ENCODE data around the gene H2BK1.

Gene H2BK1

DNA sequence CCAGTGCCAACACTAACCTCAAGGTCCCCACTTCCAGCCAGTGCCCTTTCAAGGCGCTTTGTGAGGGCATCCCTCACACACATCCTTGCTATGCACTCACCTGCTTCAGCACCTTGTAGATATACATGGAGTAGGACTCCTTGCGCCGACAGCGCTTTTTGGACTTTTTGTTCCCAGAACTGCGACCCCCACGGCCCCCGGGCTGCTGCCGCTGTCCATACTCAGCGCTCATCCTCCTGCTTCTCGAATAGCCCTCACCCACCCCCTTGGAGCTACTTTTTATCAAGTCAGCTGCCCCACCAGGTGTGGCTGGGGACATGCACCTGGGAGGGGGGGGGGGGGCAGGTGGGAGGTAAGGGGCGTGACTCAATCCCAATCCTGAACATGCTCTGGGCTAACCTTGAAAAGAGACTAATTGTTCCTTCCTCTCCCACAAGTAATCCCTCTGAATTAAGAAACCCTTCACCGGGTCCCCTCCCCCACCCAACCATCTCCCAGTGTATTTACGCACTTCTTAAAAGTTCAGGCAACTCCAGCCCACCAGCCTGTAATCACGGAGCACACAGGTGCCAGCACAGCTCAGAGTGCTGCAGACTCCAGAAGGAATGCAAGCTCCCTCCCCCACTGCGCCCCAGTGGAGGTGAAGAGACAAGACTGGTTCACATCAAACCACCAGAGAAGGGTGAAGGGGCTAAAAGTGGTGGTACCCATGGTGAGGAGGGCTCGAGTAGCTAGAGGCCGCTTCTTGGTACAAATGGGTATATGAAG is at the start of gene H2BK1:
Gene H2BK1 (minus strand): TSS at position 402 of the 768 bp plus-strand sequence. CDS start 170 bp downstream, at position 232.
- in situ Hi-C loops (cut with HindIII; ENCODE audit: low sequenced_read_pairs), result no loop called here

GRCh38 chr7:151257990-151258389 is 47.7 kb upstream of the H2BK1 start:
- in situ Hi-C loops (cut with HindIII; ENCODE audit: low sequenced_read_pairs), result no loop called here

DNA sequence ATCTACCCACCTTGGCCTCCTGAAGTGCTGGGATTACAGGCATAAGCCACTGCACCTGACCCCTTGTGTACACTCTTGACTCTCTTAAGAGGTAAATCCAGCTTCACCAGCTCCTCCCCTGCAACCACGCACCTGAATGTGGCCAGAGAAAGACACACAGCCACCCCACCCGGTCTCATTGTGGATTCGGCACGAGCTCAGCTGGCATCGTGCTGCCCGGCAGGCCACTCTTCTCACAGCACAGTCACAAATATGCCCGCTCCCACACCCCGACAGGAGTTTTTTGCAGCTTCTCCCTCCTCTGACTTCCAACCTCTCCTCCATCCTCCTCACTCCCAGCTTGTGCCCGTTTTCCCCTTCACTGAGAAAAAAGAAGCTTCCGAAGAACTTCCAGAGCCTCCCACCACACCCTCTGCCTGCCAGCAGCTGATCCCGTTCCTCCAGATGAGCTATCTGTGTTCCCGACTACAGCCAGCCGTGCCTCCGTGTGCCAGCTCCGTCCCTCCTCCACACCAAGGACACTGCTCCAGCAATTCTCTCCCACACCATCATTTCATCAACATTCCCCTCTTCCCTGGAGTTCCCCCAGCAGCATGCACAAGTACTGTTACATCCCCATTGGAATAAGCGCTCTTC is 46.2 kb upstream of the H2BK1 start:
- in situ Hi-C loops (cut with HindIII; ENCODE audit: low sequenced_read_pairs), result no loop called here

- in situ Hi-C loops (cut with HindIII; ENCODE audit: low sequenced_read_pairs), result no loop called here
These were observed 45.1 kb upstream of the H2BK1 start for GRCh38 chr7:151255390-151255789.

DNA sequence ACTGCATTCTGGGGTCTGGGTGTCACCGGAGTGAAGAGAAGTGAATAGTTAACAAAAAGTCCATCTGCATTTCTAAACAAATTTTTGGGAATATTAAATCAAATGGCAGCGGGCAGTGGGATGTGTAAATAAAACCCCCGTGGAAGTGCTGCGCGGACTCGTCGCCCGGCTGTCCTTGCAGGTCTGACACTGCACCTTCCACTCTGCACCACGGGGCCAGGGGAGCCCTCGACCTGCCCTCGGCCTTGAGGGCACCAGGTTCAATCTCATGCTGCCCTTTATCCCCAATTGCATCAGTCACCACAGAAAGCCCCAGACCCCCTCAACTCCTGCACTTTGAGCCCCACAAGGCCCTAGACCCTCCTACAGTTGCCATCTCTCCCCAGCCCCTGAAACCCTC is 44.6 kb upstream of the H2BK1 start:
- in situ Hi-C loops (cut with HindIII; ENCODE audit: low sequenced_read_pairs), result loop anchor here (5.0 kb wide), 2 partner anchors 47 to 88 kb away; partner anchors contain the start of gene GBX1

DNA sequence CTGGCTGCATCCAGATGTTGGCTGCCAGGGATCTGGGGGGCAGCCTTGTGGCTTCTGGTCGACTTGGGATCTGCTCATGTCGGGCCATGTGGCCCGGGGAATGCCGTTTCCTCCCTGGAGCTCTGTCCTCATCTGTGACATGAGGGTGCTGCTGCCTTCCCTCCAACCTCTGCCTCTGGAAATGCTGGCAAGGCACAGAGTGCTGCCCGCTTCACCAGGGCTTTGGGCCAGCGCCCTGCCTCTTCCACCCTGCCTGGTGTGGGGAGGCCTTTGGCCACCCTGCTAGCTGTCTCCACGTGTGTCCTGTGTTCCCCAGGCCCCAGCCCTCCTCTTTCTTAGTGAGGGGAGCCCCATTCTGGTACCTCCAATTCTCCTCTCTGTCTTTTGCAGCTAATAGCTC is 44.0 kb upstream of the H2BK1 start:
- in situ Hi-C loops (cut with HindIII; ENCODE audit: low sequenced_read_pairs), result loop anchor here (5.0 kb wide), 2 partner anchors 48 to 87 kb away; partner anchors contain the start of gene GBX1

- in situ Hi-C loops (cut with HindIII; ENCODE audit: low sequenced_read_pairs), result loop anchor here (5.0 kb wide), 2 partner anchors 49 to 86 kb away; partner anchors contain the start of gene GBX1
These were observed 42.8 kb upstream of the H2BK1 start for GRCh38 chr7:151252961-151253711.

DNA sequence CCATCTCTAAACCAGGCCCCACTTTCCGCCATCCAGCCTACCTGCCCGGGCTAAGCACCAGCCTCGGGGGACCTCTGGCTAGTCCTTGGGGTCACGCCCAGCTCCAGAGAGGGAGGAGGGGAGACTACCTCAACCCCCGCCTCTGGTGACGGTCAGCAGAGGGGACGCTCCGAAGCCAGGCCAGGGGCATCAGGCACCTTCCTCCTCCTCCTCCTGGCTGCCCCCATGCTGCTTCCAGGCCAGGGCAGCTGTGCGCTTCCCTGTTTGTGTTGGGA is 42.2 kb upstream of the H2BK1 start:
- in situ Hi-C loops (cut with HindIII; ENCODE audit: low sequenced_read_pairs), result loop anchor here (5.0 kb wide), 2 partner anchors 50 to 85 kb away; partner anchors contain the start of gene GBX1

DNA sequence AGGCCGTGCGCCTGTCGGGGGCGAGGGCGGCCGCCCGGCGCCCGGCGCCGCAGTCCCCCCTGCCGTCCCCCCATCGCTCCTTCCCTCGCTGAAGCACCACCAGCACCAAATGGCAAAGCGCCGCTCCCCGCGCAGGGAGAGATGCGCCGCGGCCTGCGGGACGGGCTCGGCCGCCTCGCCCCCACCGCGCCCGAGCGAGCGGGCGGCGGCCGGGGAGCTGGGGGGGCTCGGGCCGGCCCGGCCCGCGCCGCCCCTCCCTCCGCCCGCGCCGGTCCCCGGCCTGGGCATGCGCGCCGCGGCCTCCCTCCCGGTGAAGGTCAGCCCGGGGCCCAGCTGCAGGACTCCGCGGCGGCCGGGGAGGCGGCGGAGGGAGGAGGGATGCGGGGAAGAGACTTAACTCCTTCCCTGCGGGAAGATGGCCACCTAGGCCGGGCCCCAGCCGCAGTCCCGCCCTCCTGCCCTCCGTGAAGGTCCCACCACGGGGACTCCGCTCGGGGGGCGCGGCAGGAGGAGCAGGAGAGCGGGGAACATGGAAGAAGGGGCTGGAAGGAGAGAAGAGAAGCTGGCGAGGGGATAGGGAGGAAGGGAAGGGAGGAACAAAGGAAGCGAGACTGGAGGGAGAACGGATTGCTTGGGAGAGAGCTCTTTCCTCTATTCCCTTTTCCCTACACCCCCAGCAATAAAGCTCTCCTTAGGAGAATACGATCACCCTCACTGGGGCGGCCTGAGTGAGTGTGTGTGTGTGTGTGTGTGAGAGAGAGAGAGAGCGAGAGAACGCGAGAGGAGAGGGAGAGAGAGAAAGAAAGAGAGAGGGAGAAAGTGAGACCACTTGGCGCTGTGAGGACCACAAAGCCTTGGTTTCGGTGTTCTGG is 41.6 kb upstream of the H2BK1 start:
- in situ Hi-C loops (cut with HindIII; ENCODE audit: low sequenced_read_pairs), result loop anchor here (5.0 kb wide), 2 partner anchors 50 to 85 kb away; partner anchors contain the start of gene GBX1

- in situ Hi-C loops (cut with HindIII; ENCODE audit: low sequenced_read_pairs), result loop anchor here (5.0 kb wide), 2 partner anchors 51 to 84 kb away; partner anchors contain the start of gene GBX1
These were observed 41.0 kb upstream of the H2BK1 start for GRCh38 chr7:151251328-151251688.

DNA sequence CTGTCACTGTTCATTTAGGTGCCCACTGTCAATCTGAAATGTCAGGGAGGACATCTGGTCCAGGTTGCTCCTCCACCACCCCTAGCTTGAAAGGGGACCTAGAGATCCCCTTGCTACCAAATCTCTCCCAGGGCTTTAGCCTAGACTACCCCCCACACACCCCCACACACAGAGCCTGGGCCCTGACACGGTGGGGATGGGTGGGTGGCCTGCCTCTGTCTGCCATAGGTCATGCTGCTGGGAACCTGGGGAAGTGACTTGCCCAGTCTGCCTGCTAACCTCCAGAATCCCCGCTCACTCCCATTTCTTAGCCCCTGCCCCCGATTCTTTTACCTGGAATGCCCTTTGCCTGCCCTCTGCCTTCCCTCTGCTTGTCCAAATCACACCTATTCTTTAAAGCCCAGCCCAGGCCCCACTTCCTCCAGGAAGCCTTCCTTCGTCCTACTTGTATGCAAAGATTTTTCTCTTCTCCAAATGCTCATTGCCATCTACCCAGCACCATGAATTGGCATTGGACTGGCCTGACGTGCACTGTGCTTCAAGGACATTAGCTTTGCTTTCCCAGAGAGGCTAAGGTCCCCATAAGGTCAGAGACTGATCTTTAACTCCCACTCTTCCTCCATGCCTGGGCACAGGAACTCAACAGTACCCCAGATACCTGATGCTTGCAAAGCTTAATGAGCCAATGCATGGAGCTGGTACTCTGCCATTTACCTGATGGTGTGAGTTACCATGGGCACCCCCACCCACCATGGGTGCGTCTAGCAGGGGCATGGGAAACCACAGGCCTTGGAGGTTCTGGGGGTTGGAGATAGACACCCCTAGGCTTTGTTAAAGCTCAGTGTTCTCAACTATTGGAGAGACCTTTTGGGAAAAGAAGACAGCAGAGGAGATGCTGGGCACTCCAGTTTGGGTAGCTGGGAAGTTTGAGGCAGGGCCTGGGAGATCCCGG is 40.2 kb upstream of the H2BK1 start:
- in situ Hi-C loops (cut with HindIII; ENCODE audit: low sequenced_read_pairs), result loop anchor here (5.0 kb wide), 2 partner anchors 52 to 83 kb away; partner anchors contain the start of gene GBX1

GRCh38 chr7:151249732-151250072 is 39.4 kb upstream of the H2BK1 start:
- in situ Hi-C loops (cut with HindIII; ENCODE audit: low sequenced_read_pairs), result loop anchor here (5.0 kb wide), 2 partner anchors 53 to 82 kb away; partner anchors contain the start of gene GBX1

DNA sequence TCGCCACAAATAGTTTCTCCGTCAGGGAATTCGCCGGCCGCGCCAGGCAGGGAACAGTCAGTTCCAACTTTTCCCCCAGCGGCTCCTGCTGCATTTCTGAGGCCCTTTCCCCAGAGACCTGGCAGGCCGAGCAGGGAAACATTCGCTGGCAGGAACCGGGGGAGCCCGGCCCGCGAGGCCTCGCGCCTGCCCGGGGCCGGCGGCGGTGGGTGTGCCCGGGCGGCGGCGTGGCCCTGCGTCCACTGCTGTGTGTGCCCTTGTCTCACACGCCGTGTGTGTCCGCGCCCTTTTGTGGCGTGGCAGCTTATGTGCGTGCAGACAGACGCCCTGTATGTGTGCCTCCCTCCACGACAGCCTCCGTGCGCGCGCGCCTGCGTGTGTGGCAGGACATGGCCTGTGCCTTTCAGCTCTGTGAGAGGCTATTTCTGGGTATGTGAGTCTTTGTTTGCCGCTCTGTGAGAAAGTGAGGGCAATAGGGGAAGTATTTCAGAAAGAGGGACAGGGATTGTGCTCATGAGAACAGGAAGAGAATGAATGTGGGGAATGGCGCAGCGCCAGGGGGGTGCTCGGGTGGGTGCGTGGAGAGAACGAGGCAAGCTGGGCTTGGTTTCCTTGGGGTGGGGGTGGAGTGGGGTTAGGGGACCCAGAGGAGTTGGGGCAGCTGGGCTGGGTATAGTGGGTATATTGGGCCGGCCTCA is 38.9 kb upstream of the H2BK1 start:
- in situ Hi-C loops (cut with HindIII; ENCODE audit: low sequenced_read_pairs), result no loop called here

DNA sequence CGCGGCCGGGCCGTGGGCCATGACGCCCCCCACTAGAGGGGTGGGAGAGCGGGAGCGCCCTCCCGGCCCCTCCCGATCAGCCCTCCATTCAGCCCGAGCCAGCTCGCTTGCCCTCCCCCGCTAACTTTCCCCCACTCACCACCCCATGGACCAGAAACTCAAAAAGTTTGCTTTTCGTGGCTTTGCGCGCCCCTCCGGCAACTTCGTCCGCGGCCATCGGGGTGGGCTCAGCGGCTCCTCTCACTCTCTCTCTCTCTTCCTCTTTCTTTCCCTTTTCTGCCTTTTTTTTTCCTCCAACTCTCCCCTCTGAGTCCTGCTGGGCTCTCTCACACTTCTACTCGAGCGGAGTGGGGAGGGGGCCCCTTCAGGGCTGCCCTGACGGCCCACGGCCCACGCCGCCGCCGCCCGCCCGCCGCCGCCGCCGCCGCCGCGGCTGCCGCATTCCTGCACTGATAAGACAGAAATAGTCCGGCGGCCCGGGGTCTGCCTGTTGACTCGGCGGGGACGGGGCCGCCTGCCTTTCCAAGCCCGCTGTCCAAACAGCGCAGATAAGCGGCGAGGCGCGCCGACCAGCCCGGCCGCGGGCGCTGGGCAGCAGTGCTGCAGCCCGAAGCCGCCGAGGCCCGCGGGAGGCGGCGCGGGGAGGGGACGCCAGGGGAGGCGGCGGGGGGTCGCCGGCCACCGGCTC is 38.2 kb upstream of the H2BK1 start, which contains the start of gene SMARCD3:
Gene SMARCD3 (minus strand): TSS at position 349 of the 688 bp plus-strand sequence. CDS start 132 bp downstream, at position 217.
- in situ Hi-C loops (cut with HindIII; ENCODE audit: low sequenced_read_pairs), result no loop called here

DNA sequence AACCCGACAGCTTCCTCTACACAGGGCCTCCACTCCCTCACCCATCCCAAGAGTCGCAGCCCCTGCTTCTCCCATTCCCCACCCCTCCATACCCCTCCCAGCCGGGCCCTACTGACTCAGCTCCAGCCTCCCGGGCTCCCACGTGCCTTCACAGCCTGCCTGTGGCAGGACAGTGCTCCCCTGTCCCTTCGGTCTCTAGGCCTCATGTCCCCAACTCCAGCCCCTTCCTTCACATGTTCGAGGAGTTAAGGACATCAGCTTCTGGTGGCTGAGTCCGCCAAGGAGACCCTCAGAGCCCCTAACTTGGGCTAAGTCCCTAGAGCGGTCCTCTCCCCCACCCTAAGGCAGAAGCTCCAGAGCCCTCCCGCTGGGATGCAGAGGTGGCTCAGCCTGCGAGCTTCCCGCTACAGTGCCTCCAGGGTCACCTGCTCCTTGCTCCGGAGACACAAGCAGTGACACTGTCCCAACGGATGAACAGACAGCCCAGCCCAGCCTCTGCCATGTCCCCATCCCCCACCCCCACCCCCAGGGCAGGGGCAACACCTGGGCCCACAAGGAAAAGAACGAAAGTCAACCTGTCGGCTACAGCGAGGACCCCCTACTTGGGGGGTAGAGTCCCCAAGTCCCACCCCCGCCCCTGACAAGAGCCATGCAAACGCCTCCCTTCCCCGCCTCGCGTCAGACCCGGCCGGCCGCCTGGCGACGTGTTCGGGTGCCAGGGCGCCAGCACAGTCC is 37.5 kb upstream of the H2BK1 start:
- in situ Hi-C loops (cut with HindIII; ENCODE audit: low sequenced_read_pairs), result no loop called here

DNA sequence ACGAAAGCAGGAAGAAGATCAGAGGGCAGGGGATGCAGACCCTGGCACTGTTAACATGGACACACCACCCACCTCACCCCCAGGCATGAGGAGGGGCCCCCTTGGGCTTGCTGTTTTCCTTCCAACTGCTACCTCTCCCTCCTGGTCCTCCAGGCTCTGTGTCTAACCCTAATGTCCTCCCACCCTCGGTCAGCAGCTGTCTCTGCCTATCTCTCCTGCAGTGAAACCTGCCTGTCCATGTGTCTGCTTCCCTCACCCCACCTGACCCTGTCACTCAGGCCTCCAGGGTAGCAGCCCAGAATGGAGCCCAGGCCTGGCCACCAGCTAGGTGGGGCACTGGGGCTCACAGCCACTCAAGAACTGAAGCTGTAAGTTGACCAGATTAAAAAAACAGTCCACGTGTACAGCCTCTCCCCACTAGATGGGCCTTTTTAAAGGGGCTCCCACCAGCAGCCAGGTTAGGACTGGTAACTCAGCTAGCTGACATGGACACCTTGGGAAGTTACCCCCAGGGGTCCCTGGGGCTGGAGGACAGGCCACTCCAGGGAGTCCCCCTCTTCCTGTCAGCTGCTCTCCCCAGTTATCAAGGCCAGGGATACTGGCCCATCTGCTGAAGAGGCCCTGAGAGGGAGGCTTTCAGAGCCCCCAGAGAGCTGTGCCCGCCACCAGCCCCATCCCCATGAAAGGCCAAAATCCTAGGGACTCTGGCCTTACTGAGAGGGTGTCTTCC is 36.7 kb upstream of the H2BK1 start:
- in situ Hi-C loops (cut with HindIII; ENCODE audit: low sequenced_read_pairs), result no loop called here

Measured in endothelial cell of hepatic sinusoid (primary cell).